HEK293 (cell line): ENCODE measurements around the gene SFXN1.
A peak's percentile ranks its signal among the peaks of the same experiment; 100 is the strongest.

Experiments
- HOXA7 ChIP-seq: sonication (generic); formaldehyde crosslinking; IDR thresholded peaks from 2 replicates; pipeline ENCODE4 v1.8.1; 2022; ENCODE audit warnings: missing genetic modification reagents, borderline replicate concordance
- MZF1 ChIP-seq: fragments of 450-650 bp; formaldehyde crosslinking; IDR thresholded peaks from 2 replicates; pipeline ENCODE4 v1.5.1; 2017; ENCODE audit warnings: missing biosample characterization, missing genetic modification characterization, borderline replicate concordance
- REPIN1 ChIP-seq: fragments of 450-650 bp; formaldehyde crosslinking; IDR thresholded peaks from 2 replicates; pipeline ENCODE4 v1.5.1; 2017; ENCODE audit warnings: missing biosample characterization, missing genetic modification characterization, low read depth
- SP3 ChIP-seq: fragments of 450-650 bp; formaldehyde crosslinking; IDR thresholded peaks from 2 replicates; pipeline ENCODE4 v1.5.1; 2016; ENCODE audit warnings: missing biosample characterization, missing genetic modification characterization
- ZBTB20 ChIP-seq: fragments of 450-650 bp; formaldehyde crosslinking; IDR thresholded peaks from 2 replicates; pipeline ENCODE4 v1.5.1; 2016; ENCODE audit warnings: missing biosample characterization, missing genetic modification characterization
- ZFP3 ChIP-seq: fragments of 450-650 bp; formaldehyde crosslinking; IDR thresholded peaks from 2 replicates; pipeline ENCODE4 v1.5.1; 2016; ENCODE audit warnings: low read depth, missing biosample characterization, missing genetic modification characterization
- ZNF146 ChIP-seq: fragments of 450-650 bp; formaldehyde crosslinking; IDR thresholded peaks from 2 replicates; pipeline ENCODE4 v1.5.1; 2016; ENCODE audit warnings: missing biosample characterization, missing genetic modification characterization
- ZNF214 ChIP-seq: fragments of 450-650 bp; formaldehyde crosslinking; IDR thresholded peaks from 2 replicates; pipeline ENCODE4 v1.5.1; 2017; ENCODE audit warnings: missing biosample characterization, mild to moderate bottlenecking, missing genetic modification characterization, borderline replicate concordance
- ZNF302 ChIP-seq: fragments of 450-650 bp; formaldehyde crosslinking; IDR thresholded peaks from 2 replicates; pipeline ENCODE4 v1.5.1; 2016; ENCODE audit warnings: missing biosample characterization, missing genetic modification characterization, low read depth
- ZNF426 ChIP-seq: fragments of 450-650 bp; formaldehyde crosslinking; IDR thresholded peaks from 2 replicates; pipeline ENCODE4 v1.5.1; 2017; ENCODE audit warnings: missing biosample characterization, missing genetic modification characterization, mild to moderate bottlenecking, inconsistent platforms, moderate library complexity
- ZNF473 ChIP-seq: fragments of 450-650 bp; formaldehyde crosslinking; IDR thresholded peaks from 2 replicates; pipeline ENCODE4 v1.5.1; 2017; ENCODE audit warnings: missing biosample characterization, missing genetic modification characterization
- ZNF530 ChIP-seq: fragments of 450-650 bp; formaldehyde crosslinking; IDR thresholded peaks from 2 replicates; pipeline ENCODE4 v1.5.1; 2016; ENCODE audit warnings: low read depth, missing biosample characterization, missing genetic modification characterization
- ZNF707 ChIP-seq: fragments of 450-650 bp; formaldehyde crosslinking; IDR thresholded peaks from 2 replicates; pipeline ENCODE4 v1.5.1; 2016; ENCODE audit warnings: missing biosample characterization, missing genetic modification characterization
- TF ChIP-seq, protein P1 (sequence below): fragments of 450-650 bp; formaldehyde crosslinking; IDR thresholded peaks from 2 replicates; pipeline ENCODE4; 2016; ENCODE audit warnings: missing biosample characterization, missing genetic modification characterization
- TF ChIP-seq, protein P2 (sequence below): fragments of 450-650 bp; IDR thresholded peaks from 2 replicates; pipeline ENCODE4 v1.5.1; 2018; ENCODE audit warnings: missing biosample characterization, missing genetic modification characterization
- TF ChIP-seq, protein P3 (sequence below): fragments of 450-650 bp; formaldehyde crosslinking; IDR thresholded peaks from 2 replicates; pipeline ENCODE4 v1.5.0; 2017; ENCODE audit warnings: missing biosample characterization, missing genetic modification characterization, borderline replicate concordance
- TF ChIP-seq, protein P4 (sequence below): fragments of 450-650 bp; formaldehyde crosslinking; IDR thresholded peaks from 2 replicates; pipeline ENCODE4 v1.5.1; 2016; ENCODE audit warnings: missing biosample characterization, missing genetic modification characterization
- TF ChIP-seq, protein P5 (sequence below): IDR thresholded peaks from 2 replicates; pipeline ENCODE4 v1.6.1; 2011; ENCODE audit warnings: mild to moderate bottlenecking, low read depth, low read length, borderline replicate concordance
- TF ChIP-seq, protein P6 (sequence below): fragments of 450-650 bp; formaldehyde crosslinking; IDR thresholded peaks from 2 replicates; pipeline ENCODE4 v1.5.1; 2017; ENCODE audit warnings: missing biosample characterization, missing genetic modification characterization
- TF ChIP-seq, protein P7 (sequence below): fragments of 450-650 bp; formaldehyde crosslinking; conservative IDR thresholded peaks from 2 replicates; pipeline ENCODE4 v1.5.1; 2016; ENCODE audit warnings: low read depth, missing biosample characterization, missing genetic modification characterization
- TF ChIP-seq, protein P8 (sequence below): fragments of 450-650 bp; formaldehyde crosslinking; IDR thresholded peaks from 2 replicates; pipeline ENCODE4 v1.5.1; 2016; ENCODE audit warnings: missing biosample characterization, missing genetic modification characterization

The SFXN1 gene

DNA sequence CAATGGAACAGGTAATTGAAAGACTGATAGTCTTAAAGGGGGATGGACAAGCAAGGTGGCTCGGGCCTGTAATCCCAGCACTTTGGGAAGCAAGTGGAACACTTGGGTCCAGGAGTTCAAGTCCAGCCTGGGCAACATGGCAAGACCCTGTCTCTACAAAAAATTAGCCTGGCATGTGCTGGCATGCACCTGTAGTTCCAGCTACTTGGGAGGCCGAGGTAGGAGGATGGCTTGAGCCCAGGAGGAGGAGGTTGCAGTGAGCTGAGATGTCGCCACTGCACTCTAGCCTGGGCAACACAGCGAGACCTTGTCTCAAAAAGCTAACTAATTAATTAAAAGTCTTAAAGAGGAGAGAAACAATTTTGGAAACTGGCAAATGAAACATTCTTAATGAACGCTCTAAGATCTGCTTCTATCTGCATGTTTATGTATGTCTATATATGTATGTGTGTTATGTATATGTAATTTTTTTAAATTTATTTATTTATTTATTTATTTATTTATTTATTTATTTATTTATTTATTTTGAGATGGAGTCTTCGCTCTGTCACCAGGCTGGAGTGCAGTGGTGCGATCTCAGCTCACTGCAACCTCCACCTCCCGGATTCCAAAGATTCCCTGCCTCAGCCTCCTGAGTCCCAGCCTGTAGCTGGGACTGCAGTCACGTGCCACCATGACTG lies 80.6 kb downstream of the SFXN1 start (continued):
- TF ChIP-seq, protein P1, sequence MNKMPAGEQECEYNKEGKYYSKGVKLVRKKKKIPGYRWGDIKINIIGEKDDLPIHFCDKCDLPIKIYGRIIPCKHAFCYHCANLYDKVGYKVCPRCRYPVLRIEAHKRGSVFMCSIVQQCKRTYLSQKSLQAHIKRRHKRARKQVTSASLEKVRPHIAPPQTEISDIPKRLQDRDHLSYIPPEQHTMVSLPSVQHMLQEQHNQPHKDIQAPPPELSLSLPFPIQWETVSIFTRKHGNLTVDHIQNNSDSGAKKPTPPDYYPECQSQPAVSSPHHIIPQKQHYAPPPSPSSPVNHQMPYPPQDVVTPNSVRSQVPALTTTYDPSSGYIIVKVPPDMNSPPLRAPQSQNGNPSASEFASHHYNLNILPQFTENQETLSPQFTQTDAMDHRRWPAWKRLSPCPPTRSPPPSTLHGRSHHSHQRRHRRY (tag by site-specific recombination) = no peak
- TF ChIP-seq, protein P2, sequence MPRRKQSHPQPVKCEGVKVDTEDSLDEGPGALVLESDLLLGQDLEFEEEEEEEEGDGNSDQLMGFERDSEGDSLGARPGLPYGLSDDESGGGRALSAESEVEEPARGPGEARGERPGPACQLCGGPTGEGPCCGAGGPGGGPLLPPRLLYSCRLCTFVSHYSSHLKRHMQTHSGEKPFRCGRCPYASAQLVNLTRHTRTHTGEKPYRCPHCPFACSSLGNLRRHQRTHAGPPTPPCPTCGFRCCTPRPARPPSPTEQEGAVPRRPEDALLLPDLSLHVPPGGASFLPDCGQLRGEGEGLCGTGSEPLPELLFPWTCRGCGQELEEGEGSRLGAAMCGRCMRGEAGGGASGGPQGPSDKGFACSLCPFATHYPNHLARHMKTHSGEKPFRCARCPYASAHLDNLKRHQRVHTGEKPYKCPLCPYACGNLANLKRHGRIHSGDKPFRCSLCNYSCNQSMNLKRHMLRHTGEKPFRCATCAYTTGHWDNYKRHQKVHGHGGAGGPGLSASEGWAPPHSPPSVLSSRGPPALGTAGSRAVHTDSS = no peak
- TF ChIP-seq, protein P3, sequence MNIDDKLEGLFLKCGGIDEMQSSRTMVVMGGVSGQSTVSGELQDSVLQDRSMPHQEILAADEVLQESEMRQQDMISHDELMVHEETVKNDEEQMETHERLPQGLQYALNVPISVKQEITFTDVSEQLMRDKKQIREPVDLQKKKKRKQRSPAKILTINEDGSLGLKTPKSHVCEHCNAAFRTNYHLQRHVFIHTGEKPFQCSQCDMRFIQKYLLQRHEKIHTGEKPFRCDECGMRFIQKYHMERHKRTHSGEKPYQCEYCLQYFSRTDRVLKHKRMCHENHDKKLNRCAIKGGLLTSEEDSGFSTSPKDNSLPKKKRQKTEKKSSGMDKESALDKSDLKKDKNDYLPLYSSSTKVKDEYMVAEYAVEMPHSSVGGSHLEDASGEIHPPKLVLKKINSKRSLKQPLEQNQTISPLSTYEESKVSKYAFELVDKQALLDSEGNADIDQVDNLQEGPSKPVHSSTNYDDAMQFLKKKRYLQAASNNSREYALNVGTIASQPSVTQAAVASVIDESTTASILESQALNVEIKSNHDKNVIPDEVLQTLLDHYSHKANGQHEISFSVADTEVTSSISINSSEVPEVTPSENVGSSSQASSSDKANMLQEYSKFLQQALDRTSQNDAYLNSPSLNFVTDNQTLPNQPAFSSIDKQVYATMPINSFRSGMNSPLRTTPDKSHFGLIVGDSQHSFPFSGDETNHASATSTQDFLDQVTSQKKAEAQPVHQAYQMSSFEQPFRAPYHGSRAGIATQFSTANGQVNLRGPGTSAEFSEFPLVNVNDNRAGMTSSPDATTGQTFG = no peak
- TF ChIP-seq SP3 (peak; percentile 45; the same call in 1 of the 2 replicates), MZF1 (tag by site-specific recombination) (no peak; the same call in 1 of the 2 replicates), ZFP3 (tag by site-specific recombination) (no peak), ZNF426 (peak; percentile 98), ZNF707 (tag by site-specific recombination) (no peak), ZNF473 (tag by site-specific recombination) (no peak), HOXA7 (no peak), ZBTB20 (tag by site-specific recombination) (no peak), REPIN1 (tag by site-specific recombination) (no peak), ZNF146 (tag by site-specific recombination) (no peak), ZNF530 (0 out of 2 replicates have a peak, but pooled peaks have one; percentile 32), ZNF214 (no peak; the same call in 1 of the 2 replicates), ZNF302 (tag by site-specific recombination) (no peak)
- TF ChIP-seq, protein P4, sequence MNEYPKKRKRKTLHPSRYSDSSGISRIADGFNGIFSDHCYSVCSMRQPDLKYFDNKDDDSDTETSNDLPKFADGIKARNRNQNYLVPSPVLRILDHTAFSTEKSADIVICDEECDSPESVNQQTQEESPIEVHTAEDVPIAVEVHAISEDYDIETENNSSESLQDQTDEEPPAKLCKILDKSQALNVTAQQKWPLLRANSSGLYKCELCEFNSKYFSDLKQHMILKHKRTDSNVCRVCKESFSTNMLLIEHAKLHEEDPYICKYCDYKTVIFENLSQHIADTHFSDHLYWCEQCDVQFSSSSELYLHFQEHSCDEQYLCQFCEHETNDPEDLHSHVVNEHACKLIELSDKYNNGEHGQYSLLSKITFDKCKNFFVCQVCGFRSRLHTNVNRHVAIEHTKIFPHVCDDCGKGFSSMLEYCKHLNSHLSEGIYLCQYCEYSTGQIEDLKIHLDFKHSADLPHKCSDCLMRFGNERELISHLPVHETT (tag by site-specific recombination) = peak; percentile 65; the same call in 1 of the 2 replicates
- TF ChIP-seq, protein P5, sequence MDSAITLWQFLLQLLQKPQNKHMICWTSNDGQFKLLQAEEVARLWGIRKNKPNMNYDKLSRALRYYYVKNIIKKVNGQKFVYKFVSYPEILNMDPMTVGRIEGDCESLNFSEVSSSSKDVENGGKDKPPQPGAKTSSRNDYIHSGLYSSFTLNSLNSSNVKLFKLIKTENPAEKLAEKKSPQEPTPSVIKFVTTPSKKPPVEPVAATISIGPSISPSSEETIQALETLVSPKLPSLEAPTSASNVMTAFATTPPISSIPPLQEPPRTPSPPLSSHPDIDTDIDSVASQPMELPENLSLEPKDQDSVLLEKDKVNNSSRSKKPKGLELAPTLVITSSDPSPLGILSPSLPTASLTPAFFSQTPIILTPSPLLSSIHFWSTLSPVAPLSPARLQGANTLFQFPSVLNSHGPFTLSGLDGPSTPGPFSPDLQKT = no peak
- TF ChIP-seq, protein P6, sequence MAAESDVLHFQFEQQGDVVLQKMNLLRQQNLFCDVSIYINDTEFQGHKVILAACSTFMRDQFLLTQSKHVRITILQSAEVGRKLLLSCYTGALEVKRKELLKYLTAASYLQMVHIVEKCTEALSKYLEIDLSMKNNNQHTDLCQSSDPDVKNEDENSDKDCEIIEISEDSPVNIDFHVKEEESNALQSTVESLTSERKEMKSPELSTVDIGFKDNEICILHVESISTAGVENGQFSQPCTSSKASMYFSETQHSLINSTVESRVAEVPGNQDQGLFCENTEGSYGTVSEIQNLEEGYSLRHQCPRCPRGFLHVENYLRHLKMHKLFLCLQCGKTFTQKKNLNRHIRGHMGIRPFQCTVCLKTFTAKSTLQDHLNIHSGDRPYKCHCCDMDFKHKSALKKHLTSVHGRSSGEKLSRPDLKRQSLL (tag by site-specific recombination) = no peak
- TF ChIP-seq, protein P7, sequence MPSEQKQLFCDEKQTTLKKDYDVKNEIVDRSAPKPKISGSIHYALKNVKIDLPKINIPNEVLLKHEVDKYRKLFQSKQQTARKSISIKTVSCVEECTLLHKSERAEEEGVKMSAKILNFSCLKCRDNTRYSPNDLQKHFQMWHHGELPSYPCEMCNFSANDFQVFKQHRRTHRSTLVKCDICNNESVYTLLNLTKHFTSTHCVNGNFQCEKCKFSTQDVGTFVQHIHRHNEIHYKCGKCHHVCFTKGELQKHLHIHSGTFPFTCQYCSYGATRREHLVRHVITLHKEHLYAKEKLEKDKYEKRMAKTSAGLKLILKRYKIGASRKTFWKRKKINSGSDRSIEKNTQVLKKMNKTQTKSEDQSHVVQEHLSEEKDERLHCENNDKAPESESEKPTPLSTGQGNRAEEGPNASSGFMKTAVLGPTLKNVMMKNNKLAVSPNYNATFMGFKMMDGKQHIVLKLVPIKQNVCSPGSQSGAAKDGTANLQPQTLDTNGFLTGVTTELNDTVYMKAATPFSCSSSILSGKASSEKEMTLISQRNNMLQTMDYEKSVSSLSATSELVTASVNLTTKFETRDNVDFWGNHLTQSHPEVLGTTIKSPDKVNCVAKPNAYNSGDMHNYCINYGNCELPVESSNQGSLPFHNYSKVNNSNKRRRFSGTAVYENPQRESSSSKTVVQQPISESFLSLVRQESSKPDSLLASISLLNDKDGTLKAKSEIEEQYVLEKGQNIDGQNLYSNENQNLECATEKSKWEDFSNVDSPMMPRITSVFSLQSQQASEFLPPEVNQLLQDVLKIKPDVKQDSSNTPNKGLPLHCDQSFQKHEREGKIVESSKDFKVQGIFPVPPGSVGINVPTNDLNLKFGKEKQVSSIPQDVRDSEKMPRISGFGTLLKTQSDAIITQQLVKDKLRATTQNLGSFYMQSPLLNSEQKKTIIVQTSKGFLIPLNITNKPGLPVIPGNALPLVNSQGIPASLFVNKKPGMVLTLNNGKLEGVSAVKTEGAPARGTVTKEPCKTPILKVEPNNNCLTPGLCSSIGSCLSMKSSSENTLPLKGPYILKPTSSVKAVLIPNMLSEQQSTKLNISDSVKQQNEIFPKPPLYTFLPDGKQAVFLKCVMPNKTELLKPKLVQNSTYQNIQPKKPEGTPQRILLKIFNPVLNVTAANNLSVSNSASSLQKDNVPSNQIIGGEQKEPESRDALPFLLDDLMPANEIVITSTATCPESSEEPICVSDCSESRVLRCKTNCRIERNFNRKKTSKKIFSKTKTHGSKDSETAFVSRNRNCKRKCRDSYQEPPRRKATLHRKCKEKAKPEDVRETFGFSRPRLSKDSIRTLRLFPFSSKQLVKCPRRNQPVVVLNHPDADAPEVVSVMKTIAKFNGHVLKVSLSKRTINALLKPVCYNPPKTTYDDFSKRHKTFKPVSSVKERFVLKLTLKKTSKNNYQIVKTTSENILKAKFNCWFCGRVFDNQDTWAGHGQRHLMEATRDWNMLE (tag by site-specific recombination) = peak; percentile 97
- TF ChIP-seq, protein P8, sequence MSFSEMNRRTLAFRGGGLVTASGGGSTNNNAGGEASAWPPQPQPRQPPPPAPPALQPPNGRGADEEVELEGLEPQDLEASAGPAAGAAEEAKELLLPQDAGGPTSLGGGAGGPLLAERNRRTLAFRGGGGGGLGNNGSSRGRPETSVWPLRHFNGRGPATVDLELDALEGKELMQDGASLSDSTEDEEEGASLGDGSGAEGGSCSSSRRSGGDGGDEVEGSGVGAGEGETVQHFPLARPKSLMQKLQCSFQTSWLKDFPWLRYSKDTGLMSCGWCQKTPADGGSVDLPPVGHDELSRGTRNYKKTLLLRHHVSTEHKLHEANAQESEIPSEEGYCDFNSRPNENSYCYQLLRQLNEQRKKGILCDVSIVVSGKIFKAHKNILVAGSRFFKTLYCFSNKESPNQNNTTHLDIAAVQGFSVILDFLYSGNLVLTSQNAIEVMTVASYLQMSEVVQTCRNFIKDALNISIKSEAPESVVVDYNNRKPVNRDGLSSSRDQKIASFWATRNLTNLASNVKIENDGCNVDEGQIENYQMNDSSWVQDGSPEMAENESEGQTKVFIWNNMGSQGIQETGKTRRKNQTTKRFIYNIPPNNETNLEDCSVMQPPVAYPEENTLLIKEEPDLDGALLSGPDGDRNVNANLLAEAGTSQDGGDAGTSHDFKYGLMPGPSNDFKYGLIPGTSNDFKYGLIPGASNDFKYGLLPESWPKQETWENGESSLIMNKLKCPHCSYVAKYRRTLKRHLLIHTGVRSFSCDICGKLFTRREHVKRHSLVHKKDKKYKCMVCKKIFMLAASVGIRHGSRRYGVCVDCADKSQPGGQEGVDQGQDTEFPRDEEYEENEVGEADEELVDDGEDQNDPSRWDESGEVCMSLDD (tag by site-specific recombination) = no peak
